HG02970 (cell line): ENCODE data around the gene AUTS2.
"Not testable (repeated sequence)": the region's sequence is repeated elsewhere in the genome, so short reads cannot be mapped to it uniquely, and the experiment has no call there.

ENCODE experiments used
- ATAC-seq: cut with Tn5 transposase; IDR thresholded peaks from one replicate; pipeline ENCODE4 v1.9.1; 2021; ENCODE audit warnings: mild to moderate bottlenecking, moderate library complexity, moderate number of reproducible peaks; ENCODE audit not compliant: unreplicated experiment, low FRiP score

The AUTS2 gene

GRCh38 chr7:70343519-70343918, 745.2 kb downstream of the AUTS2 start:
- no peak for ATAC-seq

GRCh38 chr7:70344726-70345125, 746.5 kb downstream of the AUTS2 start:
- no peak for ATAC-seq

- no peak for ATAC-seq
Measured at GRCh38 chr7:70346844-70347462, 748.7 kb downstream of the AUTS2 start.

GRCh38 chr7:70347463-70348254, 749.4 kb downstream of the AUTS2 start:
- peak; percentile 69 for ATAC-seq

- no peak for ATAC-seq
Measured at GRCh38 chr7:70349031-70349430, 750.8 kb downstream of the AUTS2 start.

GRCh38 chr7:70349819-70350218, 751.5 kb downstream of the AUTS2 start:
- ATAC-seq: no peak

- ATAC-seq: no peak
Measured at GRCh38 chr7:70352088-70352487, 753.8 kb downstream of the AUTS2 start.

GRCh38 chr7:70352906-70353305, 754.6 kb downstream of the AUTS2 start:
- no peak for ATAC-seq

- ATAC-seq: no peak
Measured at GRCh38 chr7:70353330-70353945, 755.2 kb downstream of the AUTS2 start.

- ATAC-seq: no peak
Measured at GRCh38 chr7:70353946-70354335, 755.7 kb downstream of the AUTS2 start.

GRCh38 chr7:70354409-70355169, 756.3 kb downstream of the AUTS2 start:
- no peak for ATAC-seq

GRCh38 chr7:70355198-70356020, 757.1 kb downstream of the AUTS2 start:
- no peak for ATAC-seq

- no peak for ATAC-seq
Measured at GRCh38 chr7:70356085-70356786, 758.0 kb downstream of the AUTS2 start.

- ATAC-seq: no peak
Measured at GRCh38 chr7:70356787-70357328, 758.6 kb downstream of the AUTS2 start.

- ATAC-seq: no peak
Measured at GRCh38 chr7:70360557-70360956, 762.3 kb downstream of the AUTS2 start.

- no peak for ATAC-seq
Measured at GRCh38 chr7:70361821-70362220, 763.5 kb downstream of the AUTS2 start.

GRCh38 chr7:70364393-70364792, 766.1 kb downstream of the AUTS2 start:
- not testable (repeated sequence) for ATAC-seq

- no peak for ATAC-seq
Measured at GRCh38 chr7:70371652-70372051, 773.4 kb downstream of the AUTS2 start.
